ENCODE results near the gene MEGF11. TPM values are rescaled to one million over a fixed set of nuclear protein-coding genes. Genes with fewer than 3 reads are reported as not detected.

MEGF11 gene
- total RNA-seq, 5 donors from 2014 or later (not counting 1 experiment from before 2014, with no cell fraction given): 0.20 TPM; not detected in 4

- Histone ChIP-seq H3K4me1 (ENCODE audit: control insufficient read depth in 1 of 2, extremely low read depth in 1 of 2, insufficient read depth in 2 of 2, low read length in 2 of 2) (no peaks in the 10 kb centered on the region), H3K4me3 (ENCODE audit: control insufficient read depth in 1 of 2, extremely low read depth in 1 of 2, low read length in 1 of 2) (no peak overlapping the region), H3K27me3 (replicated peaks in 1 of 2; ENCODE audit: control insufficient read depth in 2 of 2, extremely low read depth in 1 of 2, insufficient read depth in 2 of 2, low read length in 1 of 2) (peaks cover 0 to 41% of the 10 kb centered on the region in 2 experiments), H3K36me3 (ENCODE audit: control insufficient read depth in 2 of 2, extremely low read depth in 1 of 2, insufficient read depth in 1 of 2, low read length in 1 of 2) (no peaks in the 10 kb centered on the region), H3K9me3 (no peaks in the 10 kb centered on the region), H3K27ac (ENCODE audit: low read length) (no peak overlapping the region)
- no peaks in the 10 kb centered on the region for H3K36me3 Mint-ChIP-seq
- H3K4me1 Mint-ChIP-seq: no peaks in the 10 kb centered on the region
- ATAC-seq (replicated peaks in 1 of 4): no peak
- POLR2A ChIA-PET: no interaction called here
- WGBS (ENCODE audit: insufficient coverage): 71% methylated on average over 5 of the region's 7 CpGs
- H3K27me3 Mint-ChIP-seq: peaks cover 28 to 40% of the 10 kb centered on the region in 2 donors
- H3K9me3 Mint-ChIP-seq: no peaks in the 10 kb centered on the region
- DNase-seq: no peak
- H3K4me3 Mint-ChIP-seq: no peak overlapping the region
- CTCF ChIA-PET: no interaction called here
- H3K27ac Mint-ChIP-seq: no peak overlapping the region
Measured at GRCh38 chr15:66186049-66186825, 67.3 kb downstream of the MEGF11 start.

GRCh38 chr15:66184936-66185790, 68.4 kb downstream of the MEGF11 start:
- Histone ChIP-seq H3K4me3 (ENCODE audit: control insufficient read depth in 1 of 2, extremely low read depth in 1 of 2, low read length in 1 of 2) (no peak overlapping the region), H3K4me1 (ENCODE audit: control insufficient read depth in 1 of 2, extremely low read depth in 1 of 2, insufficient read depth in 2 of 2, low read length in 2 of 2) (no peaks in the 10 kb centered on the region), H3K27ac (ENCODE audit: low read length) (no peak overlapping the region), H3K27me3 (replicated peaks in 1 of 2; ENCODE audit: control insufficient read depth in 2 of 2, extremely low read depth in 1 of 2, insufficient read depth in 2 of 2, low read length in 1 of 2) (peaks cover 0 to 50% of the 10 kb centered on the region in 2 experiments), H3K9me3 (no peaks in the 10 kb centered on the region), H3K36me3 (ENCODE audit: control insufficient read depth in 2 of 2, extremely low read depth in 1 of 2, insufficient read depth in 1 of 2, low read length in 1 of 2) (no peaks in the 10 kb centered on the region)
- Mint-ChIP-seq H3K9me3 (no peaks in the 10 kb centered on the region), H3K4me1 (no peaks in the 10 kb centered on the region), H3K27me3 (peaks cover 33 to 49% of the 10 kb centered on the region in 2 donors), H3K4me3 (no peak overlapping the region), H3K36me3 (no peaks in the 10 kb centered on the region), H3K27ac (no peak overlapping the region)
- WGBS (ENCODE audit: insufficient coverage): 38% methylated on average over 3 of the region's 8 CpGs
- no peak for DNase-seq
- no peak for ATAC-seq (replicated peaks in 1 of 4)
- POLR2A ChIA-PET: no interaction called here
- CTCF ChIA-PET: no interaction called here

GRCh38 chr15:66184492-66184891, 69.1 kb downstream of the MEGF11 start:
- Mint-ChIP-seq H3K4me1 (no peaks in the 10 kb centered on the region), H3K4me3 (no peak overlapping the region)

GRCh38 chr15:66180531-66181097, 72.9 kb downstream of the MEGF11 start:
- Mint-ChIP-seq H3K4me1 (peaks cover 0 to 5% (median 1%) of the 10 kb centered on the region in 3 donors), H3K9me3 (no peaks in the 10 kb centered on the region), H3K27me3 (peaks cover 46 to 63% of the 10 kb centered on the region in 2 donors), H3K36me3 (no peaks in the 10 kb centered on the region), H3K4me3 (no peak overlapping the region), H3K27ac (no peak overlapping the region)
- ATAC-seq (replicated peaks in 1 of 4) (no peak), DNase-seq (no peak)
- Histone ChIP-seq H3K27ac (ENCODE audit: low read length) (no peak overlapping the region), H3K4me3 (ENCODE audit: control insufficient read depth in 1 of 2, extremely low read depth in 1 of 2, low read length in 1 of 2) (no peak overlapping the region), H3K27me3 (replicated peaks in 1 of 2; ENCODE audit: control insufficient read depth in 2 of 2, extremely low read depth in 1 of 2, insufficient read depth in 2 of 2, low read length in 1 of 2) (peaks cover 0 to 53% of the 10 kb centered on the region in 2 experiments), H3K4me1 (ENCODE audit: control insufficient read depth in 1 of 2, extremely low read depth in 1 of 2, insufficient read depth in 2 of 2, low read length in 2 of 2) (no peaks in the 10 kb centered on the region), H3K9me3 (no peaks in the 10 kb centered on the region), H3K36me3 (ENCODE audit: control insufficient read depth in 2 of 2, extremely low read depth in 1 of 2, insufficient read depth in 1 of 2, low read length in 1 of 2) (no peaks in the 10 kb centered on the region)
- ChIA-PET CTCF (no interaction called here), POLR2A (no interaction called here)
- 83% methylated on average over 1 of the region's 7 CpGs for WGBS (ENCODE audit: insufficient coverage)

More at GRCh38 chr15:66184492-66184891, 69.1 kb downstream of the MEGF11 start:
- Mint-ChIP-seq H3K9me3 (no peaks in the 10 kb centered on the region), H3K36me3 (no peaks in the 10 kb centered on the region), H3K27ac (no peak overlapping the region), H3K27me3 (peaks cover 35 to 54% of the 10 kb centered on the region in 2 donors)
- Histone ChIP-seq H3K4me3 (ENCODE audit: control insufficient read depth in 1 of 2, extremely low read depth in 1 of 2, low read length in 1 of 2) (no peak overlapping the region), H3K36me3 (ENCODE audit: control insufficient read depth in 2 of 2, extremely low read depth in 1 of 2, insufficient read depth in 1 of 2, low read length in 1 of 2) (no peaks in the 10 kb centered on the region), H3K9me3 (no peaks in the 10 kb centered on the region), H3K4me1 (ENCODE audit: control insufficient read depth in 1 of 2, extremely low read depth in 1 of 2, insufficient read depth in 2 of 2, low read length in 2 of 2) (no peaks in the 10 kb centered on the region), H3K27ac (ENCODE audit: low read length) (no peak overlapping the region), H3K27me3 (replicated peaks in 1 of 2; ENCODE audit: control insufficient read depth in 2 of 2, extremely low read depth in 1 of 2, insufficient read depth in 2 of 2, low read length in 1 of 2) (peaks cover 0 to 55% of the 10 kb centered on the region in 2 experiments)
- DNase-seq: no peak
- CTCF ChIA-PET: no interaction called here
- WGBS (ENCODE audit: insufficient coverage): 55% methylated on average over 2 of the region's 6 CpGs
- POLR2A ChIA-PET: no interaction called here
- ATAC-seq (replicated peaks in 1 of 4): no peak

- no peak for DNase-seq
- ChIA-PET POLR2A (no interaction called here), CTCF (no interaction called here)
- H3K4me3 ChIP-seq (ENCODE audit: control insufficient read depth in 1 of 2, extremely low read depth in 1 of 2, low read length in 1 of 2): no peak overlapping the region
- Mint-ChIP-seq H3K4me3 (no peak overlapping the region), H3K36me3 (no peaks in the 10 kb centered on the region), H3K4me1 (peaks cover 0 to 5% (median 1%) of the 10 kb centered on the region in 3 donors), H3K9me3 (no peaks in the 10 kb centered on the region), H3K27me3 (peaks cover 32 to 55% of the 10 kb centered on the region in 2 donors), H3K27ac (no peak overlapping the region)
- ATAC-seq (replicated peaks in 1 of 4): no peak
- H3K36me3 ChIP-seq (ENCODE audit: control insufficient read depth in 2 of 2, extremely low read depth in 1 of 2, insufficient read depth in 1 of 2, low read length in 1 of 2): no peaks in the 10 kb centered on the region
- peaks cover 0 to 43% of the 10 kb centered on the region in 2 experiments for H3K27me3 ChIP-seq (replicated peaks in 1 of 2; ENCODE audit: control insufficient read depth in 2 of 2, extremely low read depth in 1 of 2, insufficient read depth in 2 of 2, low read length in 1 of 2)
- WGBS (ENCODE audit: insufficient coverage): 58% methylated on average over 2 of the region's 4 CpGs
- no peaks in the 10 kb centered on the region for H3K4me1 ChIP-seq (ENCODE audit: control insufficient read depth in 1 of 2, extremely low read depth in 1 of 2, insufficient read depth in 2 of 2, low read length in 2 of 2)
- H3K27ac ChIP-seq (ENCODE audit: low read length): no peak overlapping the region
- H3K9me3 ChIP-seq: no peaks in the 10 kb centered on the region
Measured at GRCh38 chr15:66178531-66178910, 75.0 kb downstream of the MEGF11 start.

GRCh38 chr15:66172324-66172980, 81.1 kb downstream of the MEGF11 start:
- no peak overlapping the region for H3K27ac Mint-ChIP-seq
- Histone ChIP-seq H3K27ac (ENCODE audit: low read length) (no peak overlapping the region), H3K36me3 (ENCODE audit: control insufficient read depth in 2 of 2, extremely low read depth in 1 of 2, insufficient read depth in 1 of 2, low read length in 1 of 2) (no peaks in the 10 kb centered on the region), H3K4me3 (ENCODE audit: control insufficient read depth in 1 of 2, extremely low read depth in 1 of 2, low read length in 1 of 2) (no peak overlapping the region), H3K4me1 (ENCODE audit: control insufficient read depth in 1 of 2, extremely low read depth in 1 of 2, insufficient read depth in 2 of 2, low read length in 2 of 2) (no peaks in the 10 kb centered on the region), H3K9me3 (no peaks in the 10 kb centered on the region), H3K27me3 (replicated peaks in 1 of 2; ENCODE audit: control insufficient read depth in 2 of 2, extremely low read depth in 1 of 2, insufficient read depth in 2 of 2, low read length in 1 of 2) (peaks cover 0 to 25% of the 10 kb centered on the region in 2 experiments)
- ChIA-PET CTCF (no interaction called here), POLR2A (no interaction called here)
- H3K27me3 Mint-ChIP-seq: peaks cover 6 to 22% of the 10 kb centered on the region in 2 donors
- no peaks in the 10 kb centered on the region for H3K9me3 Mint-ChIP-seq
- H3K4me1 Mint-ChIP-seq: no peaks in the 10 kb centered on the region
- WGBS (ENCODE audit: insufficient coverage): 66% methylated on average over 10 of the region's 11 CpGs
- no peak overlapping the region for H3K4me3 Mint-ChIP-seq
- no peak for ATAC-seq (replicated peaks in 1 of 4)
- no peaks in the 10 kb centered on the region for H3K36me3 Mint-ChIP-seq
- DNase-seq: no peak

All from T-cell (primary cell).